ENCODE measurements around the gene TTLL11.

The TTLL11 gene

GRCh38 chr9:121837113-121837961 lies 255.8 kb downstream of the TTLL11 start:
- no peak overlapping the region for H3K4me3 ChIP-seq (ENCODE audit: low read depth, low read length)
- no peak for DNase-seq (ENCODE audit: low read depth)
- TF ChIP-seq CTCF (IDR thresholded peaks at IDR 0.05; ENCODE audit: low read depth, low read length) (no peak), MAX (IDR thresholded peaks at IDR 0.05; ENCODE audit: low read depth, low read length) (no peak), MYC (IDR thresholded peaks at IDR 0.05; ENCODE audit: low read depth, low read length) (no peak), POLR2A (IDR thresholded peaks at IDR 0.05; ENCODE audit: extremely low read depth, insufficient read length) (no peak)

GRCh38 chr9:121836366-121836885 lies 256.7 kb downstream of the TTLL11 start:
- H3K4me3 ChIP-seq (ENCODE audit: low read depth, low read length): no peak overlapping the region
- no peak for DNase-seq (ENCODE audit: low read depth)
- TF ChIP-seq CTCF (IDR thresholded peaks at IDR 0.05; ENCODE audit: low read depth, low read length) (no peak), MYC (IDR thresholded peaks at IDR 0.05; ENCODE audit: low read depth, low read length) (no peak), MAX (IDR thresholded peaks at IDR 0.05; ENCODE audit: low read depth, low read length) (no peak), POLR2A (IDR thresholded peaks at IDR 0.05; ENCODE audit: extremely low read depth, insufficient read length) (no peak)

- TF ChIP-seq MYC (IDR thresholded peaks at IDR 0.05; ENCODE audit: low read depth, low read length) (no peak), CTCF (IDR thresholded peaks at IDR 0.05; ENCODE audit: low read depth, low read length) (no peak), MAX (IDR thresholded peaks at IDR 0.05; ENCODE audit: low read depth, low read length) (no peak), POLR2A (IDR thresholded peaks at IDR 0.05; ENCODE audit: extremely low read depth, insufficient read length) (no peak)
- no peak for DNase-seq (ENCODE audit: low read depth)
Observed at GRCh38 chr9:121835587-121836365, 257.3 kb downstream of the TTLL11 start.

GRCh38 chr9:121833061-121833460 lies 260.0 kb downstream of the TTLL11 start:
- TF ChIP-seq POLR2A (IDR thresholded peaks at IDR 0.05; ENCODE audit: extremely low read depth, insufficient read length) (no peak), MYC (IDR thresholded peaks at IDR 0.05; ENCODE audit: low read depth, low read length) (no peak), MAX (IDR thresholded peaks at IDR 0.05; ENCODE audit: low read depth, low read length) (no peak), CTCF (IDR thresholded peaks at IDR 0.05; ENCODE audit: low read depth, low read length) (no peak)
- DNase-seq (ENCODE audit: low read depth): no peak
- H3K4me3 ChIP-seq (ENCODE audit: low read depth, low read length): no peak overlapping the region

More at GRCh38 chr9:121835587-121836365, 257.3 kb downstream of the TTLL11 start:
- H3K4me3 ChIP-seq (ENCODE audit: low read depth, low read length): no peak overlapping the region

GRCh38 chr9:121831869-121832268 lies 261.2 kb downstream of the TTLL11 start:
- TF ChIP-seq MAX (IDR thresholded peaks at IDR 0.05; ENCODE audit: low read depth, low read length): no peak
- no peak for TF ChIP-seq MYC (IDR thresholded peaks at IDR 0.05; ENCODE audit: low read depth, low read length)
- TF ChIP-seq CTCF (IDR thresholded peaks at IDR 0.05; ENCODE audit: low read depth, low read length): no peak
- TF ChIP-seq POLR2A (IDR thresholded peaks at IDR 0.05; ENCODE audit: extremely low read depth, insufficient read length): no peak
- DNase-seq (ENCODE audit: low read depth): no peak
- H3K4me3 ChIP-seq (ENCODE audit: low read depth, low read length): no peak overlapping the region
